ENCODE measurements around the gene IFNE. TPM values are rescaled to one million over a fixed set of nuclear protein-coding genes. Genes with fewer than 3 reads are reported as not detected.

IFNE gene
- not detected for total RNA-seq

GRCh38 chr9:21482213-21482612 lies at the start of gene IFNE:
IFNE (minus strand) TSS chr9:21482313; CDS start chr9:21481694, 619 bp downstream.
- Histone ChIP-seq H3K27ac (no peak within 1 kb of the TSS), H3K36me3 (no peaks in the 10 kb centered on the region), H3K4me1 (no peaks in the 10 kb centered on the region), H3K27me3 (no peaks in the 10 kb centered on the region), H3K4me3 (no peak within 1 kb of the TSS), H3K9me3 (no peaks in the 10 kb centered on the region)
- no peak for DNase-seq
- TF ChIP-seq POLR2A (IDR thresholded peaks at IDR 0.05): no peak
- TF ChIP-seq CTCF (IDR thresholded peaks at IDR 0.05): no peak
- TF ChIP-seq POLR2AphosphoS5 (IDR thresholded peaks at IDR 0.05): no peak
- no peak for TF ChIP-seq EP300 (IDR thresholded peaks at IDR 0.05; ENCODE audit: low read depth)
- intact Hi-C loops (cut with DNase I; ENCODE audit: low total_unique reads): no loop called here
- 81 to 90% methylated on average over 2 of the region's 2 CpGs for WGBS, 2 donors (ENCODE audit: low coverage in 1 of 2)
- in situ Hi-C loops (cut with MboI; ENCODE audit: low pct_ligation_motif_present in 1 of 4, low pct_unique_long_range_greater_than_20kb in 1 of 4, low sequenced_read_pairs in 3 of 4): no loop called here

- no peak for DNase-seq
- TF ChIP-seq POLR2AphosphoS5 (IDR thresholded peaks at IDR 0.05) (no peak), CTCF (IDR thresholded peaks at IDR 0.05) (no peak), POLR2A (IDR thresholded peaks at IDR 0.05) (no peak), EP300 (IDR thresholded peaks at IDR 0.05; ENCODE audit: low read depth) (no peak)
- Histone ChIP-seq H3K27me3 (no peaks in the 10 kb centered on the region), H3K9me3 (no peaks in the 10 kb centered on the region), H3K4me3 (no peak overlapping the region), H3K4me1 (no peaks in the 10 kb centered on the region), H3K27ac (no peak overlapping the region), H3K36me3 (no peaks in the 10 kb centered on the region)
- intact Hi-C loops (cut with DNase I; ENCODE audit: low total_unique reads) (no loop called here), in situ Hi-C loops (cut with MboI; ENCODE audit: low pct_ligation_motif_present in 1 of 4, low pct_unique_long_range_greater_than_20kb in 1 of 4, low sequenced_read_pairs in 3 of 4) (no loop called here)
- WGBS, 2 donors (ENCODE audit: low coverage in 1 of 2): 80% methylated on average over 9 of the region's 9 CpGs; no CpG with 5 or more reads in 1 of the 2 donors
Measured at GRCh38 chr9:21528123-21528808, 46.2 kb upstream of the IFNE start.

GRCh38 chr9:21527579-21527978 lies 45.5 kb upstream of the IFNE start:
- in situ Hi-C loops (cut with MboI; ENCODE audit: low pct_ligation_motif_present in 1 of 4, low pct_unique_long_range_greater_than_20kb in 1 of 4, low sequenced_read_pairs in 3 of 4) (no loop called here), intact Hi-C loops (cut with DNase I; ENCODE audit: low total_unique reads) (no loop called here)
- 85% methylated on average over 2 of the region's 2 CpGs; no CpG with 5 or more reads in 1 of the 2 donors for WGBS, 2 donors (ENCODE audit: low coverage in 1 of 2)
- TF ChIP-seq POLR2AphosphoS5 (IDR thresholded peaks at IDR 0.05) (no peak), EP300 (IDR thresholded peaks at IDR 0.05; ENCODE audit: low read depth) (no peak), CTCF (IDR thresholded peaks at IDR 0.05) (no peak), POLR2A (IDR thresholded peaks at IDR 0.05) (no peak)
- H3K4me1 ChIP-seq: no peaks in the 10 kb centered on the region
- no peaks in the 10 kb centered on the region for H3K9me3 ChIP-seq
- no peak overlapping the region for H3K4me3 ChIP-seq
- no peaks in the 10 kb centered on the region for H3K36me3 ChIP-seq
- no peaks in the 10 kb centered on the region for H3K27me3 ChIP-seq
- H3K27ac ChIP-seq: no peak overlapping the region
- no peak for DNase-seq

- H3K27me3 ChIP-seq: no peaks in the 10 kb centered on the region
- no peaks in the 10 kb centered on the region for H3K4me1 ChIP-seq
- no peak for TF ChIP-seq POLR2AphosphoS5 (IDR thresholded peaks at IDR 0.05)
- no peak for TF ChIP-seq EP300 (IDR thresholded peaks at IDR 0.05; ENCODE audit: low read depth)
- no peak for TF ChIP-seq POLR2A (IDR thresholded peaks at IDR 0.05)
- no peak for TF ChIP-seq CTCF (IDR thresholded peaks at IDR 0.05)
- no peak for DNase-seq
- intact Hi-C loops (cut with DNase I; ENCODE audit: low total_unique reads): no loop called here
- no peaks in the 10 kb centered on the region for H3K36me3 ChIP-seq
- H3K9me3 ChIP-seq: no peaks in the 10 kb centered on the region
- no peak overlapping the region for H3K4me3 ChIP-seq
- in situ Hi-C loops (cut with MboI; ENCODE audit: low pct_ligation_motif_present in 1 of 4, low pct_unique_long_range_greater_than_20kb in 1 of 4, low sequenced_read_pairs in 3 of 4): no loop called here
- WGBS, 2 donors (ENCODE audit: low coverage in 1 of 2): 78 to 93% methylated on average over 5 of the region's 5 CpGs
- H3K27ac ChIP-seq: no peak overlapping the region
Measured at GRCh38 chr9:21525174-21525573, 43.1 kb upstream of the IFNE start.
